Activated naive CD8-positive, alpha-beta T cell treated with anti-CD3 and anti-CD28 coated beads for 36 hours (primary cell): ENCODE measurements around the gene ZXDC. TPM values are rescaled to one million over a fixed set of nuclear protein-coding genes. Genes with fewer than 3 reads are reported as not detected.

Experiments used
- DNase-seq: peaks from one replicate; pipeline ENCODE4 v3.0.0; 2021
- H3K27ac Mint-ChIP-seq: one replicate; pipeline ENCODE4 v1.8.0; 2022; ENCODE audit warnings: mild to moderate bottlenecking, moderate library complexity, mixed read lengths
- H3K27me3 Mint-ChIP-seq: one replicate; pipeline ENCODE4 v1.8.0; 2022; ENCODE audit warnings: mild to moderate bottlenecking, mixed read lengths
- H3K36me3 Mint-ChIP-seq: one replicate; pipeline ENCODE4 v1.8.0; 2021; ENCODE audit warnings: mild to moderate bottlenecking, mixed read lengths
- H3K4me1 Mint-ChIP-seq: one replicate; pipeline ENCODE4 v1.8.0; 2021; ENCODE audit warnings: mixed read lengths
- H3K4me3 Mint-ChIP-seq: one replicate; pipeline ENCODE4 v1.8.0; 2022; ENCODE audit warnings: mild to moderate bottlenecking, moderate library complexity, mixed read lengths
- H3K9me3 Mint-ChIP-seq: one replicate; pipeline ENCODE4 v1.8.0; 2022; ENCODE audit warnings: mixed read lengths
- total RNA-seq, 2 experiments: library from RNA; stranded (reverse); gene quantifications; one replicate each; pipeline ENCODE4 v1.2.3, GENCODE V29; 2021

ZXDC gene
- total RNA-seq, 2 experiments from 2014 or later = 18.7 to 19.3 TPM

- H3K4me3 Mint-ChIP-seq = no peak overlapping the region
- no peak overlapping the region for H3K27ac Mint-ChIP-seq
- no peak for DNase-seq
- peaks cover 19% of the 10 kb centered on the region for H3K36me3 Mint-ChIP-seq
- H3K9me3 Mint-ChIP-seq = no peaks in the 10 kb centered on the region
- H3K4me1 Mint-ChIP-seq = peaks cover 5% of the 10 kb centered on the region
- no peaks in the 10 kb centered on the region for H3K27me3 Mint-ChIP-seq
These were observed 41.5 kb downstream of the ZXDC start for GRCh38 chr3:126434264-126434590.

GRCh38 chr3:126433496-126434263 lies 42.0 kb downstream of the ZXDC start:
- no peak overlapping the region for H3K4me3 Mint-ChIP-seq
- H3K9me3 Mint-ChIP-seq = no peaks in the 10 kb centered on the region
- peaks cover 5% of the 10 kb centered on the region for H3K4me1 Mint-ChIP-seq
- no peaks in the 10 kb centered on the region for H3K27me3 Mint-ChIP-seq
- H3K36me3 Mint-ChIP-seq = peaks cover 17% of the 10 kb centered on the region
- no peak overlapping the region for H3K27ac Mint-ChIP-seq
- DNase-seq = no peak

GRCh38 chr3:126433105-126433430 lies 42.6 kb downstream of the ZXDC start:
- Mint-ChIP-seq H3K27me3 (no peaks in the 10 kb centered on the region), H3K27ac (no peak overlapping the region), H3K9me3 (no peaks in the 10 kb centered on the region), H3K36me3 (peaks cover 17% of the 10 kb centered on the region), H3K4me1 (peaks cover 5% of the 10 kb centered on the region), H3K4me3 (no peak overlapping the region)
- no peak for DNase-seq

- Mint-ChIP-seq H3K9me3 (no peaks in the 10 kb centered on the region), H3K36me3 (peaks cover 19% of the 10 kb centered on the region), H3K4me3 (no peak overlapping the region), H3K27ac (no peak overlapping the region), H3K4me1 (peaks cover 5% of the 10 kb centered on the region), H3K27me3 (no peaks in the 10 kb centered on the region)
- DNase-seq = no peak
These were observed 43.2 kb downstream of the ZXDC start for GRCh38 chr3:126432361-126433104.

DNA sequence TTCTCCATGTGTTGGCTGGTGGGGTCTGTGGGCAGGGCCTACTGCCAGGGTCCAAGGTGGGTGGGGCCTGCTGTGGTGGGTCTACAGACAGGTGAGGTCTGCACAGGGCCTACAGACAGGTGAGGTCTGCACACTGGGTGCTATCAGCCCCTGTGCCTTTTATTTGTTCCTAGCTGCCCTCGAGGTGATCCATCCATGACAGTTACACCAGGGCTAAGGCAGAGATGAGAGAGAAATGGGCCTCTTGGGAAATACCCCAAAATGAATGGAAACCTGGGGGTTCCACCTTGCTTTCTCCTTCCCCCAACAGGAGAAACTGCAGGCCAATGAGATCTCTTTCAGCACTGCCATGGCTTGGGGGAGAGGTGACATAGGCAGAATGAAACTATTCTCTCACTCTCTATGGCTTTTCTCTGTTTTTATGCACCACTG lies 44.6 kb downstream of the ZXDC start:
- H3K4me3 Mint-ChIP-seq = no peak overlapping the region
- H3K27ac Mint-ChIP-seq = peak overlapping the region; percentile 47
- H3K4me1 Mint-ChIP-seq = peaks cover 5% of the 10 kb centered on the region
- H3K27me3 Mint-ChIP-seq = no peaks in the 10 kb centered on the region
- peak; percentile 7 for DNase-seq
- H3K9me3 Mint-ChIP-seq = peaks cover 2% of the 10 kb centered on the region
- H3K36me3 Mint-ChIP-seq = peaks cover 22% of the 10 kb centered on the region

DNA sequence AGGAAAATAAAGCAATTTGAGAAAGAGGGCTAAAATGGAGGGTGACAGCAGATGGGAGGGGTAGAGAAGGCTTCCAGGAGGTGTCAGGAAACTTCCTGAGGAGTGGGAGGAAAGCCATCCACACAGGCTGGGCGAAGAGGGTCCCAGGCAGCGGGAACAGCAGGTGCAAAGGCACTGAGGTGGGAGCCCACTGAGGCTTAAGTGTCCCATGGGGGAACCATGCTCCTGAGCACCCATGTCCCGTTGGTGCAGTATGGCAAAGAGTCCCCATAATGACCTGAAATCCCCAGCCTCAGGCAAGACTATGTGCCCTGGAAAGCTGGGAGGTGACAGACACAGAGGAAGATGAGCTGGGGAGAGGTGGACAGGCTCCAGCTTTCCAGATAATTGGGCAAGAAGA lies 50.9 kb downstream of the ZXDC start:
- H3K4me3 Mint-ChIP-seq = no peak overlapping the region
- peaks cover 18% of the 10 kb centered on the region for H3K36me3 Mint-ChIP-seq
- H3K27ac Mint-ChIP-seq = no peak overlapping the region
- no peaks in the 10 kb centered on the region for H3K4me1 Mint-ChIP-seq
- no peaks in the 10 kb centered on the region for H3K27me3 Mint-ChIP-seq
- peaks cover 6% of the 10 kb centered on the region for H3K9me3 Mint-ChIP-seq
- no peak for DNase-seq

DNA sequence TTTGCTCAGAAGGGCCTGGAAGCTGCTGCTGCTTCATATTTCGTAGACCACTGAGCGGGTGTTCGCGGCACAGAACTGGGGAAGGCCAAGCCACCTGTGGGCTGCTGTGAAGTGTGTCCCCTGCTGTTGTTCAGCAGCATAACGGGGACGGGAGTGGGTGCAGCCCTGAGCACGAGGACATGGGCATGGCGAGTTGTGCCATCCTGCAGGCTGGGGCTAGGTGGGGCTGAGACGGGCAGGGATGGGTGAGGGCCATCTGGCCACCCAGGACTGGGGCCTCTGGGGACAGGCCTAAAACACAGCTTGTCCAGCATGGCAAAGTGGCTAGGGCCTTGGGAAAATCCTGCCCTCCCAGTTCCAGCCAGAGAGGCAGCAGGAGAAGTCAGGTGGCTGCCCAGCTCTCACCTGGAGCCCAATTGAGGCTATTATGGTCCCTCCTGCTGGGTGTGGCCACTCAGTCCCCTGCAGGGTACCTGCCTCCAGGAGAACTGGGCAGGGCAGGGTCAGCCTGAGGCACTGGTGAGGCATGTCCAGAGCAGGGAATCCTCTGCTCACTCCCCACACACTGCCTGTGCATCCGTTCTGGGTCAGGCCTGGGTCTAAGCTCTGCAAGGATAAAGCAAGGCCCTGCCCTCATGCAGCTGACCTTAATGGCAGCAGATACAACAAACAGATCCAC lies 51.5 kb downstream of the ZXDC start:
- peaks cover 6% of the 10 kb centered on the region for H3K9me3 Mint-ChIP-seq
- H3K36me3 Mint-ChIP-seq = peaks cover 18% of the 10 kb centered on the region
- DNase-seq = no peak
- no peaks in the 10 kb centered on the region for H3K4me1 Mint-ChIP-seq
- no peak overlapping the region for H3K27ac Mint-ChIP-seq
- no peaks in the 10 kb centered on the region for H3K27me3 Mint-ChIP-seq
- no peak overlapping the region for H3K4me3 Mint-ChIP-seq

- no peaks in the 10 kb centered on the region for H3K4me1 Mint-ChIP-seq
- no peak overlapping the region for H3K27ac Mint-ChIP-seq
- no peak overlapping the region for H3K4me3 Mint-ChIP-seq
- no peaks in the 10 kb centered on the region for H3K27me3 Mint-ChIP-seq
- H3K9me3 Mint-ChIP-seq = peaks cover 6% of the 10 kb centered on the region
- DNase-seq = no peak
- H3K36me3 Mint-ChIP-seq = peaks cover 18% of the 10 kb centered on the region
These were observed 52.3 kb downstream of the ZXDC start for GRCh38 chr3:126423191-126424038.

DNA sequence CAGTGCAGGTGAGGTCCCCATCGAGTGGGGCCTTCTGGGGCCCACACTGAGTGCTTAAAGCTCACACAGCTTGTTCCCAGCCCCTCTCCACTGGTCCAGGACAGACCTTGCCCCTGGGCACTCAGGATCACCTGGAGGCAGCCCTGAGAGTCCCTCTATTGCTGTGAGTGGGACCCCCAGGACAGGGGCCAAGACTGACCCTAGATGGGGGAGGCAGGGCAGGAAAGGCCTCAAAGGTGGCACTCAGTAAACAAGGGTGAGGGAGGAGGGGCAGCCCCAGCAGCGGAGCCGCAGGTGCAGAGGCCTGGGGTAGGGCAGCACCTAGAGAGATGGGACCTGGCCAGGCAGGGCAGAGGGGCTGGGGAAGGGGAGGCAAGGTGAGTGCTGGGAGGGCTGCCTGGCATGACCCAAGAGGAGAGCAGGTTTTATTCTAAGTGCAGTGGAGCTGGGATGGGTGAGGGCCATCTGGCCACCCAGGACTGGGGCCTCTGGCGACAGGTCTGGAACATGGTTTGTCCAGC lies 53.1 kb downstream of the ZXDC start:
- Mint-ChIP-seq H3K27ac (no peak overlapping the region), H3K27me3 (no peaks in the 10 kb centered on the region), H3K4me1 (no peaks in the 10 kb centered on the region), H3K36me3 (peaks cover 17% of the 10 kb centered on the region), H3K4me3 (no peak overlapping the region), H3K9me3 (peaks cover 6% of the 10 kb centered on the region)
- DNase-seq = no peak

GRCh38 chr3:126422121-126422520 lies 53.6 kb downstream of the ZXDC start:
- H3K9me3 Mint-ChIP-seq = peaks cover 6% of the 10 kb centered on the region
- H3K4me3 Mint-ChIP-seq = no peak overlapping the region
- DNase-seq = no peak
- no peaks in the 10 kb centered on the region for H3K4me1 Mint-ChIP-seq
- no peak overlapping the region for H3K27ac Mint-ChIP-seq
- H3K36me3 Mint-ChIP-seq = peaks cover 13% of the 10 kb centered on the region
- H3K27me3 Mint-ChIP-seq = peaks cover under 1% of the 10 kb centered on the region

DNA sequence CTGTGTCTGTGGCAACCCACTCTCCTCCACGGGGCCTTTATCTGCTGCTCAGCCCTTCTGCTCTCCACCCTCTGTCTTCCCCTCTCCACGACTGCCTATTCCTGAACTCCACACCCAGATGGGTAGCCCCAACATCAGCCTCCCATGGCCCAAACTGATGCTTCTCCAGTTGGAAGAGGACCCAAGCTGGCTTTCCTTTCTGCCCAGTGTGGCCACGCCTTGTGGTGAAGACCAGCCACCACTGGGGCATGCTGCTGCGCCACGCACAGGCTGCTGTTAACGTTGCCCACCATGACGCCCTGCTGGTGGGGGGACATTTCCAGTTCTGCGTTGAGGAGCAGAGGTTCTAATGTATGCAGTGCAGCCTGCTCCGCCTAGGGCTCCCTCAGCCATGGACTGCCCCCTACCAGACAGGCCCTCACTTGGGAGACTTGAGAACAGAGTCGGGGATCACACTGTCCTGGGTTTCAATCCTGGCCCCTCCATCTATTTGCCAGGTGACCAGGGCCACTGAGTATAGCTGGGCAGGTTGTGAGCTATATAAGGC lies 54.0 kb downstream of the ZXDC start:
- H3K36me3 Mint-ChIP-seq = peaks cover 10% of the 10 kb centered on the region
- H3K27ac Mint-ChIP-seq = no peak overlapping the region
- peaks cover 4% of the 10 kb centered on the region for H3K9me3 Mint-ChIP-seq
- no peak overlapping the region for H3K4me3 Mint-ChIP-seq
- no peak for DNase-seq
- H3K4me1 Mint-ChIP-seq = no peaks in the 10 kb centered on the region
- peaks cover 4% of the 10 kb centered on the region for H3K27me3 Mint-ChIP-seq

DNA sequence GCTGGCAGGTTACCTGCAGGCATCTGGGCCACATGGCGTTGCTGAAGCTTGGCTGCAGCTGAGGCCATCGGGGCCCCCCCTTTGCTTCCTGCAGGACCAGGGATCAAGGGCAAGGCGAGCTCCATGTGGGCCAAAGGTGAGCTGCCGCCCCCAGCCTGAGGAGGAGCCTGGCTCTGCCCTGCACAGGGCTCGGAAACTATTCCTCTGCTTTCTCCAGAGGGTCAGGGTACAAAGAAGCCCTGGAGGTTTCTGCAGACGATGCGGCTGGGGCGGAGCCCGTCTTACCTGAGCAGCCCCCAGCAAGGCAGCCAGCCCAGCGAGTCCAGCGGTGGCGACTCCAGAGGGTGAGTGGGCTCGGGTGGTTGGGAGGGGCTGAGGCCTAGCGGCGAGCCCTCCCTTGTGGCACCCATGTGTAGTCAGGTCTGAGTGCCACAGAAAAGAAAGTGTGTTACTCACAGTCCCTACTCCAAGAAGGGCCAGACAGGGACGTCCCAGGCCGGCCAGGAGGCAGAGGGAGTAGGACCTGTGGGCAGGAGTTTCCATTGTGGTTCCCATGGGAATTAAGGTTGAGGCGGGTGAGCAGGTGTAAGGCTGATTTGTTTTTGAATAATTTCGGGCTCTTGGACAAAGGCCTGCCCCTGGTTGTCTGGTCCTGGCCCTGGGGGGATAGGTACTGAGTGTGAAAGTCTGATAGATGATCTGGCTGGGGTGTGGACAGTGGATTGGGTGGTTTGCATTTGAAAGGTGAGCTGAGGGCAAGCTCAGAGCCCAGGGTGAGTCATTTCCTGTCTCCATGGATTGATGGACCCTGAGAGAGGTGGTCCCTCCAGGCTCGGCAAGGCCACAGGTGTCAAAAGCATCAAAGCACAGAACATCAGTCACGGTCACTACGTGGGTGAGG lies 55.6 kb downstream of the ZXDC start:
- peaks cover 4% of the 10 kb centered on the region for H3K36me3 Mint-ChIP-seq
- no peaks in the 10 kb centered on the region for H3K4me1 Mint-ChIP-seq
- no peaks in the 10 kb centered on the region for H3K9me3 Mint-ChIP-seq
- H3K4me3 Mint-ChIP-seq = no peak overlapping the region
- no peak for DNase-seq
- H3K27me3 Mint-ChIP-seq = peaks cover 11% of the 10 kb centered on the region
- H3K27ac Mint-ChIP-seq = no peak overlapping the region

DNA sequence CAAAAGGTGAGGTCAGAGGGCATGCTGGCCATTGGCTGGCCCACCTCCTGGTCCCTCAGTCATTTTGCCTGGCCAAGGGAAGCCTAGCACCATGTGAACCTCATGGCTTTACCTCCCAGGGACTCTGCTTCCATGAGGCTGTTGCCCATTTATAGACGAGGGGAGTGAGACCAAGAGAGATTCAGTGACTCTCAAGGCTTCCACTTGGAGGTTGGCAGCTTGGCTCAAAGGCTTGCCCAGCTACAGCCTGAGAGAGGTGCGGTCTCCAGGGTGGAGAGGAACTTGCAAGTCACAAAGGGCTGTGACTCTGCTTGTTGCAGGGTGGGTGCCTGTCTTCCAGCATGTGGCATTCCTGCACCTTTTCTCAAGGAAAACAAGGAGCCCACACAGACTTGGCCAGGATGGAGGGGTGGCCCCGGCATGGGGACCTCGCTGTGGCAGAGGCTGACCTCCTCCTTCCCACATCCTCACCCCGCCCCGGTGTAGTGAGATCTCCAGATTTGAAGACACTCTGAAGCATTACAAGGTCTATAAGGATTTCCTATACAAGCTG lies 56.5 kb downstream of the ZXDC start:
- Mint-ChIP-seq H3K4me3 (no peak overlapping the region), H3K36me3 (no peaks in the 10 kb centered on the region), H3K27ac (no peak overlapping the region), H3K4me1 (no peaks in the 10 kb centered on the region), H3K27me3 (peaks cover 20% of the 10 kb centered on the region), H3K9me3 (no peaks in the 10 kb centered on the region)
- no peak for DNase-seq
